Psoas muscle (tissue), 8 donors: ENCODE data around the gene ZNF804B. TPM values are rescaled to one million over a fixed set of nuclear protein-coding genes. Genes with fewer than 3 reads are reported as not detected.

ENCODE experiments used
- ATAC-seq, 4 donors: fragments of 200-7000 bp; cut with Tn5 transposase; one replicate each; pipeline ENCODE4 v1.9.1; 2020; ENCODE audit warnings: moderate library complexity in 3 of 4, mild to moderate bottlenecking in 2 of 4
- DNase-seq, 2 donors: peaks; one replicate each; pipeline ENCODE4 v3.0.0-alpha.2; 2020
- H3K27ac ChIP-seq: fragments of 200-600 bp; one replicate; pipeline ENCODE4 v1.8.0; 2022
- H3K27me3 ChIP-seq, 3 donors: fragments of 200-600 bp in 1 of 3; one replicate each; pipeline versions ENCODE4 v1.6.1 to v1.8.0; 2013 to 2022; ENCODE audit warnings: low read length in 2 of 3, mild to moderate bottlenecking in 2 of 3, moderate library complexity in 1 of 3; ENCODE audit not compliant: insufficient read depth in 3 of 3
- H3K36me3 ChIP-seq, 2 donors: fragments of 200-600 bp in 1 of 2; one replicate each; pipeline versions ENCODE4 v1.6.1 to v1.8.0; 2013 to 2022; ENCODE audit warnings: low read depth in 1 of 2, mild to moderate bottlenecking in 1 of 2, moderate library complexity in 1 of 2; ENCODE audit not compliant: insufficient read depth in 1 of 2
- H3K4me1 ChIP-seq: fragments of 200-600 bp; one replicate; pipeline ENCODE4 v1.8.0; 2022
- H3K4me3 ChIP-seq: fragments of 200-600 bp; one replicate; pipeline ENCODE4 v1.8.0; 2022; ENCODE audit warnings: mild to moderate bottlenecking
- H3K9me3 ChIP-seq: fragments of 200-600 bp; one replicate; pipeline ENCODE4 v1.8.0; 2022
- CTCF ChIP-seq: fragments of 200-600 bp; IDR thresholded peaks from one replicate; pipeline ENCODE4 v1.8.0; 2022; ENCODE audit warnings: antibody characterized with exemption
- WGBS, 3 donors: extraction: QIAGEN DNeasy Blood & Tissue Kit; methylation state at CpG; one replicate each; pipeline versions ENCODE4 v1.1.6 to v1.1.7; 2013; 5-methylcytosine and 5-hydroxymethylcytosine counted together
- intact Hi-C, 2 donors: fragments of 100-400 bp; cut with DNase I; formaldehyde crosslinking; loops; one replicate each; pipeline versions ENCODE4 v1.11.0 to v1.14.2; 2022
- polyA plus RNA-seq, 3 donors: library from polyadenylated mRNA; stranded (reverse); fragments of 200-250 nt; gene quantifications; one replicate each; pipeline ENCODE4 v1.2.3, GENCODE V29; 2013
- total RNA-seq, 4 donors: library from RNA; stranded (reverse); fragmentation: NEBNext Ultra II Directional in 2 of 4; extraction: Animal tissue kit (Norgen Biotek cat#: 25700) in 2 of 4; gene quantifications; one replicate each; pipeline versions ENCODE4 v1.2.1 to v1.2.4, GENCODE V29; 2021 to 2023
- donor health status: healthy with polysubstance abuse.
- donor health status: DM: no; HTN: no; CAD: no; lungs with moderate emphysema.
- donor health status: Bipolar disorder and iron deficiency.
- donor health status: healthy.
- donor health status: DM: yes; HTN: yes; CAD: no.
- donor health status: DM: no; HTN: no; CAD: no.
- donor health status: DM: no; HTN: no; CAD: no.
- donor health status: DM: yes; HTN: yes; CAD: no.

Gene ZNF804B
- total and polyA plus RNA-seq, 7 donors = not detected

- DNase-seq (peak in 1 of 2 donors; percentile 15), ATAC-seq (no peak)
- WGBS, 3 donors = 54 to 68% (median 60%) methylated on average over 1 of the region's 1 CpG
- no peak for TF ChIP-seq CTCF
- intact Hi-C loops = no loop called here
- Histone ChIP-seq H3K4me1 (no peaks in the 10 kb centered on the region), H3K27ac (no peak overlapping the region), H3K27me3 (no peaks in the 10 kb centered on the region), H3K9me3 (peaks cover 3% of the 10 kb centered on the region), H3K36me3 (no peaks in the 10 kb centered on the region), H3K4me3 (no peak overlapping the region)
Observed at GRCh38 chr7:89041240-89041639, 281.7 kb downstream of the ZNF804B start.

- TF ChIP-seq CTCF = no peak
- DNase-seq (no peak), ATAC-seq (no peak)
- WGBS, 3 donors = 24 to 33% (median 29%) methylated on average over 3 of the region's 3 CpGs
- no peaks in the 10 kb centered on the region for H3K36me3 ChIP-seq
- peaks cover 3% of the 10 kb centered on the region for H3K9me3 ChIP-seq
- H3K27me3 ChIP-seq = no peaks in the 10 kb centered on the region
- H3K27ac ChIP-seq = no peak overlapping the region
- no peak overlapping the region for H3K4me3 ChIP-seq
- intact Hi-C loops = no loop called here
- no peaks in the 10 kb centered on the region for H3K4me1 ChIP-seq
Observed at GRCh38 chr7:89042940-89043339, 283.4 kb downstream of the ZNF804B start.

GRCh38 chr7:89049043-89049442, 289.5 kb downstream of the ZNF804B start:
- Histone ChIP-seq H3K4me1 (no peaks in the 10 kb centered on the region), H3K9me3 (no peaks in the 10 kb centered on the region), H3K36me3 (no peaks in the 10 kb centered on the region), H3K27me3 (no peaks in the 10 kb centered on the region), H3K4me3 (no peak overlapping the region), H3K27ac (no peak overlapping the region)
- WGBS, 3 donors = 60 to 73% (median 65%) methylated on average over 3 of the region's 3 CpGs
- no peak for TF ChIP-seq CTCF
- no peak for ATAC-seq
- intact Hi-C loops = no loop called here
- DNase-seq = no peak

- intact Hi-C loops = no loop called here
- H3K27ac ChIP-seq = no peak overlapping the region
- H3K4me3 ChIP-seq = no peak overlapping the region
- no peaks in the 10 kb centered on the region for H3K9me3 ChIP-seq
- TF ChIP-seq CTCF = no peak
- H3K4me1 ChIP-seq = no peaks in the 10 kb centered on the region
- no peak for DNase-seq
- WGBS, 3 donors = 61 to 67% (median 65%) methylated on average over 2 of the region's 2 CpGs
- no peak for ATAC-seq
- H3K36me3 ChIP-seq = no peaks in the 10 kb centered on the region
- no peaks in the 10 kb centered on the region for H3K27me3 ChIP-seq
Observed at GRCh38 chr7:89053130-89053529, 293.6 kb downstream of the ZNF804B start.

DNA sequence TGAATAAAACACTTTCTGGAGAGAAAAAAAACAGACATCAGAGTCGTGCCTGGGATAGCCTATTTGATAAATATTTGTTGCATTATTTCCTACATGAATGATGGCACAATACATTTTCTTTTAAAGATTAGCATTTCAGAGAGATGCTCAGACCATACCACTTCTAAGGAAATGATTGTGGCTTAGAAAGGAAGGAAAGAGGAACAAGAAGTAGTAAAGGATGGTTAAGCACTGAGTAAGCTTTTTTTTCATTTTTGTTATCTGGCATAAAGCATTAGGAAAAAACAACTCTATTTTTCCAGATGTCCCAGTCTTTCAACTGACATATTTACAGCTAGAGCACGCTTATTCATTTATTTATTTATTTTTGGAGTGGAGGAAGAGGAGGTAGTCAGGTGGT, 294.9 kb downstream of the ZNF804B start:
- TF ChIP-seq CTCF = no peak
- H3K27ac ChIP-seq = no peak overlapping the region
- no peak for DNase-seq
- H3K4me1 ChIP-seq = no peaks in the 10 kb centered on the region
- intact Hi-C loops = no loop called here
- H3K27me3 ChIP-seq = no peaks in the 10 kb centered on the region
- no peaks in the 10 kb centered on the region for H3K9me3 ChIP-seq
- 32 to 56% (median 34%) methylated on average over 2 of the region's 2 CpGs for WGBS, 3 donors
- no peaks in the 10 kb centered on the region for H3K36me3 ChIP-seq
- no peak for ATAC-seq
- no peak overlapping the region for H3K4me3 ChIP-seq
